ENCODE data around the gene CHKA.

Gene CHKA

DNA sequence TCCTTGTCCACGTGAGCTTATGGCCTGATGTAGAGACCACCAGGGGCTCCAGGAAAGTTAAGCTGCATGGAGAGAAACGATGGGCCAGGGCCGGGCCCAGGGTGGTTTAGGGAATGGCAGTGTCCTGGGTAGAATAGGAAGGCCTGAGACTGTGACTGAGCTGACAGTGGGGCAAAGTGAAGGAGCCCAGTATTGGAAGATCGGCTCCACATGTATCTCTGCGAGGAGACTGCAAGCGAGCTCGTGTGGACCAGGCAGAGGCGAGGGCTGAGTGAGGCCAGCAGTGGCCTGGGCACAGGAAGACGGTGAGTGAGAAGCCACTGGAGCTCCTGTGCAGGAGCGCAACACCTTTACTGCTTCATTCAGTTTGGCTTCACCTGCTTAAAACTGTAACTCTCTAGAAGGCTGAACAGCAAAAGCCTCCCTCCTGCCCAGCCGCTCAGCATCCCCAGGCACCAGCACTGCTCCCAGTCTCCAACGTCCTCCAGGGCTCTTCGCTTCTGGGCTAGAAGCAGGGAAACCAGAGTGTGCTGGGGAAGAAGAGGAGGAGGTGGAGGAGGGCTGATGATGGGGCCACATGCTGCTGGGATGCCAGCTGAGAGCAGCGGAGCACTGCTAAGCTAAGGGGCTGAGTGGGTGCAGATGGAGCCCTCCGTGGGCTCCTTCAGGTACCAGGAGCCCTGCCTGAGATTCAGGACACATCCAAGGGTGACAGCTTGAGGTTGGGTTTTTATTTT lies 68.9 kb downstream of the CHKA start:
- Histone ChIP-seq H3K36me3 (ENCODE audit: insufficient read depth, low read length) (0 out of 2 replicates have a peak, but pooled peaks cover 4% of the 10 kb centered on the region), H3K79me2 (ENCODE audit: insufficient read depth, low read length) (no peaks in the 10 kb centered on the region), H3K4me1 (ENCODE audit: insufficient read depth, low read length) (no peaks in the 10 kb centered on the region), H2AFZ (ENCODE audit: low read depth, low read length) (no peak overlapping the region), H3K9ac (ENCODE audit: low read depth, low read length) (no peak overlapping the region), H3K9me3 (ENCODE audit: insufficient read depth, low read length, severe bottlenecking) (no peaks in the 10 kb centered on the region), H3K27me3 (ENCODE audit: insufficient read depth, low read length, poor library complexity) (no peaks in the 10 kb centered on the region), H3K4me2 (ENCODE audit: insufficient read depth, low read length) (no peak overlapping the region), H3K27ac (ENCODE audit: low read length) (no peak overlapping the region), H4K20me1 (ENCODE audit: insufficient read depth, low read length) (0 out of 2 replicates have a peak, but pooled peaks cover 2% of the 10 kb centered on the region), H3K4me3 (ENCODE audit: low read depth in 1 of 2, low read length in 2 of 2) (no peak overlapping the region)
- ATAC-seq (ENCODE audit: insufficient read depth, low read depth) (no peak; the same call in 2 of the 3 replicates), DNase-seq (no peak)
- no peak for TF ChIP-seq EZH2 (IDR thresholded peaks at IDR 0.05; ENCODE audit: borderline replicate concordance, low read depth, low read length, severe bottlenecking)
- TF ChIP-seq, protein P1, sequence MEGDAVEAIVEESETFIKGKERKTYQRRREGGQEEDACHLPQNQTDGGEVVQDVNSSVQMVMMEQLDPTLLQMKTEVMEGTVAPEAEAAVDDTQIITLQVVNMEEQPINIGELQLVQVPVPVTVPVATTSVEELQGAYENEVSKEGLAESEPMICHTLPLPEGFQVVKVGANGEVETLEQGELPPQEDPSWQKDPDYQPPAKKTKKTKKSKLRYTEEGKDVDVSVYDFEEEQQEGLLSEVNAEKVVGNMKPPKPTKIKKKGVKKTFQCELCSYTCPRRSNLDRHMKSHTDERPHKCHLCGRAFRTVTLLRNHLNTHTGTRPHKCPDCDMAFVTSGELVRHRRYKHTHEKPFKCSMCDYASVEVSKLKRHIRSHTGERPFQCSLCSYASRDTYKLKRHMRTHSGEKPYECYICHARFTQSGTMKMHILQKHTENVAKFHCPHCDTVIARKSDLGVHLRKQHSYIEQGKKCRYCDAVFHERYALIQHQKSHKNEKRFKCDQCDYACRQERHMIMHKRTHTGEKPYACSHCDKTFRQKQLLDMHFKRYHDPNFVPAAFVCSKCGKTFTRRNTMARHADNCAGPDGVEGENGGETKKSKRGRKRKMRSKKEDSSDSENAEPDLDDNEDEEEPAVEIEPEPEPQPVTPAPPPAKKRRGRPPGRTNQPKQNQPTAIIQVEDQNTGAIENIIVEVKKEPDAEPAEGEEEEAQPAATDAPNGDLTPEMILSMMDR (IDR thresholded peaks at IDR 0.05; ENCODE audit: borderline replicate concordance, extremely low read depth, low read length, poor library complexity, severe bottlenecking) = no peak

- Histone ChIP-seq H3K79me2 (ENCODE audit: insufficient read depth, low read length) (no peaks in the 10 kb centered on the region), H3K4me3 (ENCODE audit: low read depth in 1 of 2, low read length in 2 of 2) (no peak overlapping the region), H3K36me3 (ENCODE audit: insufficient read depth, low read length) (0 out of 2 replicates have a peak, but pooled peaks cover 4% of the 10 kb centered on the region), H3K4me2 (ENCODE audit: insufficient read depth, low read length) (no peak overlapping the region), H3K9me3 (ENCODE audit: insufficient read depth, low read length, severe bottlenecking) (no peaks in the 10 kb centered on the region), H3K9ac (ENCODE audit: low read depth, low read length) (no peak overlapping the region), H2AFZ (ENCODE audit: low read depth, low read length) (no peak overlapping the region), H3K27me3 (ENCODE audit: insufficient read depth, low read length, poor library complexity) (no peaks in the 10 kb centered on the region), H3K27ac (ENCODE audit: low read length) (no peak overlapping the region), H3K4me1 (ENCODE audit: insufficient read depth, low read length) (no peaks in the 10 kb centered on the region), H4K20me1 (ENCODE audit: insufficient read depth, low read length) (no peaks in the 10 kb centered on the region)
- no peak for DNase-seq
- TF ChIP-seq EZH2 (IDR thresholded peaks at IDR 0.05; ENCODE audit: borderline replicate concordance, low read depth, low read length, severe bottlenecking) = no peak
- TF ChIP-seq, protein P1 (IDR thresholded peaks at IDR 0.05; ENCODE audit: borderline replicate concordance, extremely low read depth, low read length, poor library complexity, severe bottlenecking) = no peak
- ATAC-seq (ENCODE audit: insufficient read depth, low read depth) = no peak
Measured at GRCh38 chr11:68051191-68052136, 69.7 kb downstream of the CHKA start.

DNA sequence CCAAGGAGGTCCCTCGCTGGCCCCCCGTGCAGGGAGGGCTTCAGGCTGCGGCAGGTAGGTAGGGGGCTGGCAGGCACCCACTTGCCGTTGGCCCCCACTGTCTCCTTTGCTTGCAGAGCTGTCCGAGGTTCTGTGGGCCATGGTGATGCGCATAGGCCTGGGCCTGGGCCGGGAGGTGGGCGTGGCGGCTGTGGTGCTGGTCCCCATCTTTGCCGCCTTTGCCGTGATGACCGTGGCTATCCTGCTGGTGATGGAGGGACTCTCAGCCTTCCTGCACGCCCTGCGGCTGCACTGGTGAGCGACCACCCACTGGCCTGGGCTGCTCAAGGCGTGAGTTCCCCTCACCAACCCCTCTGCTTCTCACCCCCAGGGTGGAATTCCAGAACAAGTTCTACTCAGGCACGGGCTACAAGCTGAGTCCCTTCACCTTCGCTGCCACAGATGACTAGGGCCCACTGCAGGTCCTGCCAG lies 70.8 kb downstream of the CHKA start:
- H3K4me2 ChIP-seq (ENCODE audit: insufficient read depth, low read length) = no peak overlapping the region
- no peak overlapping the region for H3K9ac ChIP-seq (ENCODE audit: low read depth, low read length)
- H4K20me1 ChIP-seq (ENCODE audit: insufficient read depth, low read length) = no peaks in the 10 kb centered on the region
- H3K27ac ChIP-seq (ENCODE audit: low read length) = no peak overlapping the region
- no peak overlapping the region for H2AFZ ChIP-seq (ENCODE audit: low read depth, low read length)
- H3K4me3 ChIP-seq (ENCODE audit: low read depth in 1 of 2, low read length in 2 of 2) = no peak overlapping the region
- TF ChIP-seq EZH2 (IDR thresholded peaks at IDR 0.05; ENCODE audit: borderline replicate concordance, low read depth, low read length, severe bottlenecking) = no peak
- TF ChIP-seq, protein P1 (IDR thresholded peaks at IDR 0.05; ENCODE audit: borderline replicate concordance, extremely low read depth, low read length, poor library complexity, severe bottlenecking) = no peak
- 0 out of 2 replicates have a peak, but pooled peaks cover 4% of the 10 kb centered on the region for H3K36me3 ChIP-seq (ENCODE audit: insufficient read depth, low read length)
- H3K27me3 ChIP-seq (ENCODE audit: insufficient read depth, low read length, poor library complexity) = no peaks in the 10 kb centered on the region
- no peaks in the 10 kb centered on the region for H3K4me1 ChIP-seq (ENCODE audit: insufficient read depth, low read length)
- H3K79me2 ChIP-seq (ENCODE audit: insufficient read depth, low read length) = no peaks in the 10 kb centered on the region
- H3K9me3 ChIP-seq (ENCODE audit: insufficient read depth, low read length, severe bottlenecking) = no peaks in the 10 kb centered on the region
- DNase-seq (no peak), ATAC-seq (ENCODE audit: insufficient read depth, low read depth) (no peak)

Measured in DND-41 (cell line).